GM12878 (cell line): ENCODE results near the gene ARHGEF7. TPM values are rescaled to one million over a fixed set of nuclear protein-coding genes. Genes with fewer than 3 reads are reported as not detected.

Experiments
- ATAC-seq: fragments of 200-7000 bp; cut with Tn5 transposase; 3 replicates; pipeline ENCODE4 v1.9.1; 2020; ENCODE audit warnings: mild to moderate bottlenecking, moderate library complexity
- BruUV-seq: library from RNA; stranded (reverse); fragments of 400-500 nt; replicated peaks from 2 replicates; lab custom pipeline; 2021; lab: Mats Ljungman, UMichigan
- CTCF ChIA-PET: fragments of 300-600 bp; sonication (Branson Sonifier 250); formaldehyde crosslinking; extraction: SDS; loops from one replicate; lab custom pipeline; 2021; ENCODE audit warnings: inconsistent platforms; lab: Yijun Ruan, JAX
- POLR2A ChIA-PET: fragments of 350-600 bp; formaldehyde crosslinking; extraction: SDS; loops from one replicate; lab custom pipeline; 2021; ENCODE audit warnings: inconsistent platforms; lab: Charles Lee
- RAD21 ChIA-PET: fragments of 300-600 bp; sonication (Branson Sonifier 250); formaldehyde crosslinking; loops from one replicate; lab custom pipeline; 2023; ENCODE audit warnings: antibody characterized with exemption; ENCODE audit not compliant: unreplicated experiment; lab: Charles Lee
- SMC1A ChIA-PET: fragments of 300-600 bp; sonication (Branson Sonifier 250); formaldehyde crosslinking; loops from one replicate; lab custom pipeline; 2023; ENCODE audit not compliant: unreplicated experiment, uncharacterized antibody; lab: Charles Lee
- DNase-seq: peaks from one replicate; pipeline ENCODE4 v3.0.0-alpha.2; 2011; ENCODE audit warnings: low read depth, low spot score
- FAIRE-seq: peaks from 3 replicates; lab custom pipeline; 2011; peaks lifted over from hg19 to GRCh38; lab: Jason Lieb, UNC
- H2AFZ ChIP-seq: 2 replicates; pipeline ENCODE4 v1.6.0; 2011; ENCODE audit warnings: low read depth, low read length, control low read depth; ENCODE audit not compliant: control insufficient read depth
- H3K27ac ChIP-seq: 2 replicates; pipeline ENCODE4 v1.5.1; 2011; ENCODE audit warnings: control low read depth; ENCODE audit not compliant: control insufficient read depth, insufficient read depth
- H3K27me3 ChIP-seq, 2 experiments: replicated peaks in 1 of 2; 2 replicates each; pipeline versions ENCODE4 v1.6.0 to v1.6.1; 2011; ENCODE audit warnings: low read length in 1 of 2; ENCODE audit not compliant: control insufficient read depth in 2 of 2, insufficient read depth in 2 of 2
- H3K36me3 ChIP-seq, 2 experiments: 2 replicates each; pipeline ENCODE4 v1.5.1; 2011; ENCODE audit warnings: low read length in 1 of 2; ENCODE audit not compliant: control insufficient read depth in 2 of 2, insufficient read depth in 2 of 2
- H3K4me1 ChIP-seq: 2 replicates; pipeline ENCODE4 v1.6.1; 2011; ENCODE audit warnings: mild to moderate bottlenecking, low read length, moderate library complexity, mixed read lengths; ENCODE audit not compliant: control insufficient read depth, insufficient read depth
- H3K4me2 ChIP-seq: 2 replicates; pipeline ENCODE4 v1.6.0; 2011; ENCODE audit warnings: control low read depth; ENCODE audit not compliant: control insufficient read depth, insufficient read depth
- H3K4me3 ChIP-seq: fragments of 200-600 bp; sonication (generic); 2 replicates; pipeline ENCODE4 v1.5.1; 2016
- H3K79me2 ChIP-seq: 2 replicates; pipeline ENCODE4 v1.6.0; 2011; ENCODE audit warnings: low read length; ENCODE audit not compliant: control insufficient read depth, insufficient read depth
- H3K9ac ChIP-seq: 2 replicates; pipeline ENCODE4 v1.8.0; 2011; ENCODE audit warnings: low read length, control low read depth, mixed read lengths; ENCODE audit not compliant: control insufficient read depth, insufficient read depth
- H3K9me3 ChIP-seq: replicated peaks from 3 replicates; pipeline ENCODE4 v1.5.1; 2011; ENCODE audit warnings: mild to moderate bottlenecking, low read length; ENCODE audit not compliant: control insufficient read depth, insufficient read depth
- H4K20me1 ChIP-seq: 2 replicates; pipeline ENCODE4 v1.6.0; 2011; ENCODE audit not compliant: control insufficient read depth, insufficient read depth
- ASH2L ChIP-seq: fragments of 300-600, 200-600 bp; sonication (generic); IDR thresholded peaks from 2 replicates; pipeline ENCODE4 v1.6.1; 2017; ENCODE audit warnings: low read depth, mild to moderate bottlenecking, borderline replicate concordance
- CREB1 ChIP-seq: IDR thresholded peaks from 2 replicates; pipeline ENCODE4 v1.6.1; 2012; ENCODE audit warnings: low read depth, mild to moderate bottlenecking, inconsistent platforms
- E4F1 ChIP-seq: fragments of 450-650 bp; IDR thresholded peaks from 2 replicates; pipeline ENCODE4 v1.6.1; 2018; ENCODE audit warnings: borderline replicate concordance, mild to moderate bottlenecking; ENCODE audit not compliant: partially characterized antibody
- MEF2B ChIP-seq: fragments of 450-650 bp; IDR thresholded peaks from 2 replicates; pipeline ENCODE4 v1.6.1; 2018; ENCODE audit warnings: mild to moderate bottlenecking, moderate library complexity; ENCODE audit not compliant: partially characterized antibody, poor library complexity, severe bottlenecking
- POLR2A ChIP-seq: IDR thresholded peaks from 2 replicates; pipeline ENCODE4 v1.6.1; 2011; ENCODE audit warnings: low read depth, mild to moderate bottlenecking, low read length
- RAD51 ChIP-seq: fragments of 450-650 bp; IDR thresholded peaks from 2 replicates; pipeline ENCODE4 v1.6.1; 2016; ENCODE audit warnings: moderate library complexity, mild to moderate bottlenecking, inconsistent platforms
- SKIL ChIP-seq: fragments of 450-650 bp; IDR thresholded peaks from 2 replicates; pipeline ENCODE4 v1.6.1; 2017; ENCODE audit warnings: mild to moderate bottlenecking, low read depth, inconsistent platforms; ENCODE audit not compliant: poor library complexity, severe bottlenecking
- SREBF1 ChIP-seq: IDR thresholded peaks from 2 replicates; pipeline ENCODE4 v1.6.1; 2012; ENCODE audit warnings: mild to moderate bottlenecking, low read length
- SREBF2 ChIP-seq: IDR thresholded peaks from 2 replicates; pipeline ENCODE4 v1.6.1; 2012; ENCODE audit warnings: mild to moderate bottlenecking, low read length
- TARDBP ChIP-seq: IDR thresholded peaks from 2 replicates; pipeline ENCODE4 v1.6.1; 2016; ENCODE audit warnings: borderline replicate concordance
- WGBS: methylation state at CpG from one replicate; pipeline ENCODE4 v1.1.6; 2016; ENCODE audit warnings: low lambda C conversion rate; ENCODE audit not compliant: insufficient replicate concordance, insufficient coverage; ENCODE audit errors: missing lambda C conversion rate; 5-methylcytosine and 5-hydroxymethylcytosine counted together
- in situ Hi-C: fragments of 300-500 bp; cut with MboI; formaldehyde crosslinking; loops from 9 replicates; pipeline ENCODE4 v1.14.3; 2018; ENCODE audit warnings: mixed read lengths
- intact Hi-C: fragments of 100-400 bp; cut with micrococcal nuclease; formaldehyde crosslinking; loops from one replicate; pipeline ENCODE4 v1.14.2; 2022; ENCODE audit not compliant: unreplicated experiment
- polyA plus RNA-seq, 11 experiments: library from polyadenylated mRNA; depleted of rRNA in 4 of 11; unstranded in 6 of 11; stranded (reverse) in 5 of 11; fragments of >200 nt; fragmentation: Nextera tagmentation in 4 of 11; fragmentation: Illumina TruSeq in 1 of 11; extraction: Ambion mirVana in 4 of 11; extraction: Trizol in 1 of 11; gene quantifications; 1 replicate in 1 of 11; 2 replicates in 10 of 11; pipeline versions ENCODE4 v1.2.1 to v1.2.3, GENCODE V29; 2011 to 2016; ENCODE audit warnings: inconsistent platforms in 2 of 11, missing spikeins in 2 of 11, low read depth in 1 of 11
- total RNA-seq, 4 experiments: library from RNA; depleted of rRNA in 3 of 4; stranded (reverse); fragments of >200 nt in 3 of 4; fragmentation: Illumina TruSeq in 1 of 4; extraction: Trizol in 1 of 4; gene quantifications; 2 replicates each; pipeline versions ENCODE4 v1.2.1 to v1.2.3, GENCODE V29; 2013 to 2021
- TF ChIP-seq, protein P1 (sequence below): IDR thresholded peaks from 2 replicates; pipeline ENCODE4 v1.6.1; 2012; ENCODE audit warnings: improper control_type of control experiment, low read depth, low read length; ENCODE audit not compliant: insufficient replicate concordance
- TF ChIP-seq, protein P2 (sequence below): IDR thresholded peaks from 2 replicates; pipeline ENCODE4 v1.6.1; 2012; ENCODE audit warnings: low read depth, low read length, improper control_type of control experiment

Gene ARHGEF7
- total and polyA plus RNA-seq, 10 of the 15 experiments (the other 5 are each of a cell fraction or from before 2014, with no cell fraction given) = 4.7 to 65.5 (median 36.6) TPM

GRCh38 chr13:111209613-111210012, 94.5 kb downstream of the ARHGEF7 start (continued):
- TF ChIP-seq, protein P1, sequence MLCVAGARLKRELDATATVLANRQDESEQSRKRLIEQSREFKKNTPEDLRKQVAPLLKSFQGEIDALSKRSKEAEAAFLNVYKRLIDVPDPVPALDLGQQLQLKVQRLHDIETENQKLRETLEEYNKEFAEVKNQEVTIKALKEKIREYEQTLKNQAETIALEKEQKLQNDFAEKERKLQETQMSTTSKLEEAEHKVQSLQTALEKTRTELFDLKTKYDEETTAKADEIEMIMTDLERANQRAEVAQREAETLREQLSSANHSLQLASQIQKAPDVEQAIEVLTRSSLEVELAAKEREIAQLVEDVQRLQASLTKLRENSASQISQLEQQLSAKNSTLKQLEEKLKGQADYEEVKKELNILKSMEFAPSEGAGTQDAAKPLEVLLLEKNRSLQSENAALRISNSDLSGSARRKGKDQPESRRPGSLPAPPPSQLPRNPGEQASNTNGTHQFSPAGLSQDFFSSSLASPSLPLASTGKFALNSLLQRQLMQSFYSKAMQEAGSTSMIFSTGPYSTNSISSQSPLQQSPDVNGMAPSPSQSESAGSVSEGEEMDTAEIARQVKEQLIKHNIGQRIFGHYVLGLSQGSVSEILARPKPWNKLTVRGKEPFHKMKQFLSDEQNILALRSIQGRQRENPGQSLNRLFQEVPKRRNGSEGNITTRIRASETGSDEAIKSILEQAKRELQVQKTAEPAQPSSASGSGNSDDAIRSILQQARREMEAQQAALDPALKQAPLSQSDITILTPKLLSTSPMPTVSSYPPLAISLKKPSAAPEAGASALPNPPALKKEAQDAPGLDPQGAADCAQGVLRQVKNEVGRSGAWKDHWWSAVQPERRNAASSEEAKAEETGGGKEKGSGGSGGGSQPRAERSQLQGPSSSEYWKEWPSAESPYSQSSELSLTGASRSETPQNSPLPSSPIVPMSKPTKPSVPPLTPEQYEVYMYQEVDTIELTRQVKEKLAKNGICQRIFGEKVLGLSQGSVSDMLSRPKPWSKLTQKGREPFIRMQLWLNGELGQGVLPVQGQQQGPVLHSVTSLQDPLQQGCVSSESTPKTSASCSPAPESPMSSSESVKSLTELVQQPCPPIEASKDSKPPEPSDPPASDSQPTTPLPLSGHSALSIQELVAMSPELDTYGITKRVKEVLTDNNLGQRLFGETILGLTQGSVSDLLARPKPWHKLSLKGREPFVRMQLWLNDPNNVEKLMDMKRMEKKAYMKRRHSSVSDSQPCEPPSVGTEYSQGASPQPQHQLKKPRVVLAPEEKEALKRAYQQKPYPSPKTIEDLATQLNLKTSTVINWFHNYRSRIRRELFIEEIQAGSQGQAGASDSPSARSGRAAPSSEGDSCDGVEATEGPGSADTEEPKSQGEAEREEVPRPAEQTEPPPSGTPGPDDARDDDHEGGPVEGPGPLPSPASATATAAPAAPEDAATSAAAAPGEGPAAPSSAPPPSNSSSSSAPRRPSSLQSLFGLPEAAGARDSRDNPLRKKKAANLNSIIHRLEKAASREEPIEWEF = no peak
- no peak for TF ChIP-seq POLR2A
- TF ChIP-seq CREB1 = no peak
- TF ChIP-seq, protein P2, sequence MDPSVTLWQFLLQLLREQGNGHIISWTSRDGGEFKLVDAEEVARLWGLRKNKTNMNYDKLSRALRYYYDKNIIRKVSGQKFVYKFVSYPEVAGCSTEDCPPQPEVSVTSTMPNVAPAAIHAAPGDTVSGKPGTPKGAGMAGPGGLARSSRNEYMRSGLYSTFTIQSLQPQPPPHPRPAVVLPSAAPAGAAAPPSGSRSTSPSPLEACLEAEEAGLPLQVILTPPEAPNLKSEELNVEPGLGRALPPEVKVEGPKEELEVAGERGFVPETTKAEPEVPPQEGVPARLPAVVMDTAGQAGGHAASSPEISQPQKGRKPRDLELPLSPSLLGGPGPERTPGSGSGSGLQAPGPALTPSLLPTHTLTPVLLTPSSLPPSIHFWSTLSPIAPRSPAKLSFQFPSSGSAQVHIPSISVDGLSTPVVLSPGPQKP = no peak
- no peak for TF ChIP-seq MEF2B
- TF ChIP-seq SREBF2 = no peak

DNA sequence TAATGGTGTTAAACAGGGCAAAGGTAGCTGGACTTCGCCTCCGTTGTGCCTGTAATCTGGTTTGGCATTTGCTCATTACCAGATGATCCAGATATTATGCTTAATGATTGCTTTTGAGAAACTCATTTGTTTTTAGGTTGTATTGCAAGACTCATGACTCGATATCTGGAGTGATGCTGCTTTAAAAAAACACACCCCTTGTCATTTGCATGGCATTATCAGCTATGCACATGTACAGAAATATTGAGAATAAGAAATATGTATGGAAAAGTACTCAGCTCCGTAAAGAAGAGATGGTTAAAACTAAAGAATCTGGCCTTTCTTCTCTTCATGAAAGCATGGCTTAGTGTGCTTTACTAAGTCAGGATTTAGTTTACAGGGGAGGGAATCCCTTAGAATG, 95.0 kb downstream of the ARHGEF7 start:
- Histone ChIP-seq H3K4me3 (no peak overlapping the region), H3K9me3 (no peaks in the 10 kb centered on the region), H3K9ac (no peak overlapping the region), H2AFZ (no peak overlapping the region), H3K27me3 (no peaks in the 10 kb centered on the region), H3K27ac (no peak overlapping the region), H3K79me2 (peaks cover 57% of the 10 kb centered on the region), H3K4me1 (peaks cover 7% of the 10 kb centered on the region), H3K36me3 (peaks cover 16 to 18% of the 10 kb centered on the region in 2 experiments), H3K4me2 (no peak overlapping the region), H4K20me1 (peaks cover 11% of the 10 kb centered on the region; the same call in 1 of the 2 replicates)
- intact Hi-C loops = no loop called here
- BruUV-seq = no TSS peak
- ChIA-PET SMC1A (interaction anchor here (0.6 kb wide), 1 partner anchor 185 kb away, joined by 3 read pairs; no protein-coding TSS in a partner anchor), RAD21 (no interaction called here), POLR2A (no interaction called here), CTCF (no interaction called here)
- 77% methylated on average over 4 of the region's 4 CpGs for WGBS
- in situ Hi-C loops = loop anchor here (5.0 kb wide), 1 partner anchor 148 kb away; no protein-coding TSS in a partner anchor
- FAIRE-seq (no peak), ATAC-seq (no peak), DNase-seq (no peak)
- TF ChIP-seq SREBF1 (no peak), SKIL (no peak), E4F1 (no peak), ASH2L (no peak), TARDBP (no peak), MEF2B (no peak), RAD51 (no peak)
